H9 (cell line): ENCODE results near the gene FAXC. TPM values are rescaled to one million over a fixed set of nuclear protein-coding genes. Genes with fewer than 3 reads are reported as not detected.

Experiments
- DNase-seq: peaks from one replicate; pipeline ENCODE4 v3.0.0-alpha.2; 2017
- H2AFZ ChIP-seq: one replicate; pipeline ENCODE4 v1.6.1; 2013; ENCODE audit warnings: mild to moderate bottlenecking, low read length, control low read depth, moderate library complexity
- H2AK5ac ChIP-seq: 2 replicates; pipeline ENCODE4 v1.6.1; 2013; ENCODE audit warnings: low read length, control low read depth, mixed read lengths; ENCODE audit not compliant: insufficient read length
- H2BK120ac ChIP-seq: one replicate; pipeline ENCODE4 v1.6.1; 2013; ENCODE audit warnings: low read depth, mild to moderate bottlenecking, low read length, control low read depth, inconsistent platforms; ENCODE audit not compliant: poor library complexity, severe bottlenecking
- H2BK12ac ChIP-seq: 2 replicates; pipeline ENCODE4 v1.6.1; 2013; ENCODE audit warnings: low read length, control low read depth, mixed read lengths, low read depth; ENCODE audit not compliant: insufficient read length
- H2BK15ac ChIP-seq: 2 replicates; pipeline ENCODE4 v1.6.1; 2013; ENCODE audit warnings: low read depth, low read length, control low read depth
- H2BK20ac ChIP-seq: one replicate; pipeline ENCODE4 v1.6.1; 2013; ENCODE audit warnings: low read depth, mild to moderate bottlenecking, low read length, control low read depth, inconsistent platforms; ENCODE audit not compliant: poor library complexity, severe bottlenecking
- H2BK5ac ChIP-seq: 2 replicates; pipeline ENCODE4 v1.6.1; 2013; ENCODE audit warnings: low read length, control low read depth, mixed read lengths; ENCODE audit not compliant: insufficient read length
- H3K14ac ChIP-seq: 2 replicates; pipeline ENCODE4 v1.6.1; 2013; ENCODE audit warnings: low read length, control low read depth; ENCODE audit not compliant: insufficient read depth
- H3K18ac ChIP-seq: 2 replicates; pipeline ENCODE4 v1.6.1; 2013; ENCODE audit warnings: low read depth, mild to moderate bottlenecking, mixed read lengths, low read length, control low read depth; ENCODE audit not compliant: insufficient read length
- H3K23ac ChIP-seq: 2 replicates; pipeline ENCODE4 v1.6.1; 2013; ENCODE audit warnings: low read length, control low read depth, mixed read lengths, low read depth; ENCODE audit not compliant: insufficient read length
- H3K23me2 ChIP-seq: 2 replicates; pipeline ENCODE4 v1.6.1; 2013; ENCODE audit warnings: low read depth, mild to moderate bottlenecking, mixed read lengths, low read length, control low read depth; ENCODE audit not compliant: insufficient read length, poor library complexity, severe bottlenecking
- H3K27ac ChIP-seq: 2 replicates; pipeline ENCODE4 v1.5.1; 2013; ENCODE audit warnings: low read length, control low read depth, mixed read lengths, low read depth; ENCODE audit not compliant: insufficient read length
- H3K27me3 ChIP-seq: 2 replicates; pipeline ENCODE4 v1.6.1; 2013; ENCODE audit warnings: low read length, control low read depth, inconsistent platforms; ENCODE audit not compliant: insufficient read depth
- H3K4ac ChIP-seq: 2 replicates; pipeline ENCODE4 v1.6.1; 2013; ENCODE audit warnings: low read depth, mild to moderate bottlenecking, control low read depth, inconsistent platforms, low read length, moderate library complexity
- H3K4me1 ChIP-seq: 2 replicates; pipeline ENCODE4 v1.6.1; 2013; ENCODE audit warnings: low read length, control low read depth, inconsistent platforms; ENCODE audit not compliant: insufficient read depth
- H3K4me2 ChIP-seq: 2 replicates; pipeline ENCODE4 v1.6.1; 2013; ENCODE audit warnings: low read length, control low read depth, mixed read lengths; ENCODE audit not compliant: insufficient read length, insufficient read depth
- H3K56ac ChIP-seq: 2 replicates; pipeline ENCODE4 v1.6.1; 2013; ENCODE audit warnings: low read depth, mild to moderate bottlenecking, mixed read lengths, low read length, control low read depth; ENCODE audit not compliant: insufficient read length
- H3K79me1 ChIP-seq: 2 replicates; pipeline ENCODE4 v1.6.1; 2013; ENCODE audit warnings: low read depth, mild to moderate bottlenecking, moderate library complexity, low read length, control low read depth, inconsistent platforms; ENCODE audit not compliant: insufficient read depth, poor library complexity, severe bottlenecking
- H3K79me2 ChIP-seq: 2 replicates; pipeline ENCODE4 v1.6.1; 2013; ENCODE audit warnings: low read length, control low read depth, inconsistent platforms; ENCODE audit not compliant: insufficient read depth
- H3K9ac ChIP-seq: 2 replicates; pipeline ENCODE4 v1.6.1; 2013; ENCODE audit warnings: low read length, control low read depth, mixed read lengths; ENCODE audit not compliant: insufficient read length; ENCODE audit errors: extremely low read depth
- H3K9me3 ChIP-seq: one replicate; pipeline ENCODE4 v1.6.1; 2013; ENCODE audit warnings: low read depth, low read length, inconsistent platforms; ENCODE audit not compliant: control insufficient read depth
- H3T11ph ChIP-seq: one replicate; pipeline ENCODE4 v1.6.1; 2013; ENCODE audit warnings: mild to moderate bottlenecking, low read length, control low read depth, inconsistent platforms
- H4K20me1 ChIP-seq: one replicate; pipeline ENCODE4 v1.6.1; 2013; ENCODE audit not compliant: control insufficient read depth, insufficient read length, insufficient read depth
- H4K5ac ChIP-seq: 2 replicates; pipeline ENCODE4 v1.6.1; 2013; ENCODE audit warnings: low read depth, mild to moderate bottlenecking, mixed read lengths, low read length, control low read depth; ENCODE audit not compliant: insufficient read length
- H4K8ac ChIP-seq: replicated peaks from 2 replicates; pipeline ENCODE4 v1.6.1; 2013; ENCODE audit warnings: low read length, control low read depth, mixed read lengths, low read depth; ENCODE audit not compliant: insufficient read length
- H4K91ac ChIP-seq: 2 replicates; pipeline ENCODE4 v1.6.1; 2013; ENCODE audit warnings: low read depth, mild to moderate bottlenecking, moderate library complexity, mixed read lengths, low read length, control low read depth; ENCODE audit not compliant: insufficient read length
- H3K27ac Mint-ChIP-seq, 3 experiments: 2 replicates in 2 of 3; 3 replicates in 1 of 3; pipeline ENCODE4 v1.8.0; 2020 to 2021; ENCODE audit warnings: mixed read lengths in 3 of 3, mild to moderate bottlenecking in 1 of 3, moderate library complexity in 1 of 3
- H3K27me3 Mint-ChIP-seq: 2 replicates; pipeline ENCODE4 v1.8.0; 2021; ENCODE audit warnings: low read depth, mild to moderate bottlenecking, moderate library complexity, mixed read lengths
- H3K36me3 Mint-ChIP-seq, 3 experiments: 2 replicates in 2 of 3; 3 replicates in 1 of 3; pipeline ENCODE4 v1.8.0; 2020 to 2021; ENCODE audit warnings: low read depth in 3 of 3, mixed read lengths in 3 of 3; ENCODE audit not compliant: insufficient read depth in 1 of 3
- H3K4me1 Mint-ChIP-seq, 2 experiments: 2 replicates each; pipeline ENCODE4 v1.8.0; 2020; ENCODE audit warnings: mixed read lengths in 2 of 2
- H3K4me3 Mint-ChIP-seq, 2 experiments: 2 replicates in 1 of 2; 3 replicates in 1 of 2; pipeline ENCODE4 v1.8.0; 2020 to 2021; ENCODE audit warnings: mild to moderate bottlenecking in 2 of 2, mixed read lengths in 2 of 2, moderate library complexity in 1 of 2
- H3K9me3 Mint-ChIP-seq, 2 experiments: 2 replicates in 1 of 2; 3 replicates in 1 of 2; pipeline ENCODE4 v1.8.0; 2020; ENCODE audit warnings: mild to moderate bottlenecking in 2 of 2, mixed read lengths in 2 of 2, moderate library complexity in 1 of 2
- CTCF ChIP-seq: fragments of 200-600 bp; sonication (generic); conservative IDR thresholded peaks from 3 replicates; pipeline ENCODE4 v1.8.0; 2021; ENCODE audit warnings: antibody characterized with exemption, mild to moderate bottlenecking
- WGBS: extraction: QIAGEN DNeasy Blood & Tissue Kit; methylation state at CpG from one replicate; pipeline ENCODE4 v1.1.7; 2013; ENCODE audit warnings: missing lambda C conversion rate, low lambda C conversion rate, mixed read lengths; ENCODE audit not compliant: insufficient read length; ENCODE audit errors: extremely low coverage; 5-methylcytosine and 5-hydroxymethylcytosine counted together
- total RNA-seq: library from RNA; stranded (reverse); gene quantifications from 2 replicates; pipeline ENCODE4 v1.2.1, GENCODE V29; 2021

Gene FAXC
- total RNA-seq, 1 experiment from 2014 or later: 17.2 TPM

GRCh38 chr6:99307295-99307907 lies 42.1 kb downstream of the FAXC start:
- no peaks in the 10 kb centered on the region for H3K9me3 ChIP-seq
- H4K8ac ChIP-seq: no peak overlapping the region
- H3K4me1 ChIP-seq: no peaks in the 10 kb centered on the region
- no peaks in the 10 kb centered on the region for H4K20me1 ChIP-seq
- H3K56ac ChIP-seq: no peak overlapping the region
- peak overlapping the region in 2 of 3 experiments; percentile 36 to 74; a peak in 5 of 7 replicates for H3K27ac Mint-ChIP-seq
- no peaks in the 10 kb centered on the region for H3K79me2 ChIP-seq
- H2BK20ac ChIP-seq: no peak overlapping the region
- no CpG with 5 or more reads among the region's 11 CpGs for WGBS
- no peak overlapping the region for H4K91ac ChIP-seq
- no peak overlapping the region for H2BK12ac ChIP-seq
- H3K36me3 Mint-ChIP-seq: peaks cover 0 to 8% (median 7%) of the 10 kb centered on the region in 3 experiments; a peak in 5 of 7 replicates
- no peak overlapping the region for H3K14ac ChIP-seq
- no peaks in the 10 kb centered on the region for H3K9me3 Mint-ChIP-seq
- no peak overlapping the region for H3K4me3 Mint-ChIP-seq
- no peak overlapping the region for H3K9ac ChIP-seq
- no peak overlapping the region for H2AK5ac ChIP-seq
- H3K27me3 Mint-ChIP-seq: no peaks in the 10 kb centered on the region
- no peak overlapping the region for H2BK5ac ChIP-seq
- H4K5ac ChIP-seq: no peak overlapping the region
- no peak overlapping the region for H3K18ac ChIP-seq
- no peak for TF ChIP-seq CTCF
- H3T11ph ChIP-seq: no peak overlapping the region
- no peak for DNase-seq
- no peaks in the 10 kb centered on the region for H3K23me2 ChIP-seq
- no peak overlapping the region for H3K23ac ChIP-seq
- H3K4ac ChIP-seq: no peak overlapping the region
- H3K27ac ChIP-seq: no peak overlapping the region
- peaks cover 16 to 20% of the 10 kb centered on the region in 2 experiments for H3K4me1 Mint-ChIP-seq
- H2BK120ac ChIP-seq: no peak overlapping the region
- no peak overlapping the region for H2BK15ac ChIP-seq
- H3K4me2 ChIP-seq: no peak overlapping the region
- H2AFZ ChIP-seq: no peak overlapping the region
- no peaks in the 10 kb centered on the region for H3K79me1 ChIP-seq
- H3K27me3 ChIP-seq: no peaks in the 10 kb centered on the region
